Skin of body (tissue), 3 donors: ENCODE results near the gene TRIM43B. TPM values are rescaled to one million over a fixed set of nuclear protein-coding genes. Genes with fewer than 3 reads are reported as not detected.
"Not testable (repeated sequence)": the region's sequence is repeated elsewhere in the genome, so short reads cannot be mapped to it uniquely, and the experiment has no call there.

Experiments used
- DNase-seq: peaks from one replicate; lab custom pipeline; 2025; lab: John Stamatoyannopoulos, UW
- small RNA-seq: library from RNA; depleted of rRNA; stranded (forward); fragments of <200 nt; gene quantifications from one replicate; pipeline ENCODE3, GENCODE V24; 2014; ENCODE audit warnings: low replicate concordance
- total RNA-seq: library from RNA; depleted of rRNA; stranded (reverse); fragments of >200 nt; gene quantifications from one replicate; pipeline ENCODE4 v1.2.3, GENCODE V29; 2014

TRIM43B gene
- total RNA-seq, 1 donor from 2014 or later, result not detected

GRCh38 chr2:95434507-95435076, 50.0 kb downstream of the TRIM43B start:
- DNase-seq, result not testable (repeated sequence)

- DNase-seq, result not testable (repeated sequence)
These were observed 50.6 kb downstream of the TRIM43B start for GRCh38 chr2:95433973-95434372.

GRCh38 chr2:95433373-95433772, 51.2 kb downstream of the TRIM43B start:
- DNase-seq, result not testable (repeated sequence)

- DNase-seq, result not testable (repeated sequence)
These were observed 54.6 kb downstream of the TRIM43B start for GRCh38 chr2:95429748-95430467.

GRCh38 chr2:95427196-95427867, 57.2 kb downstream of the TRIM43B start:
- not testable (repeated sequence) for DNase-seq

Small RNA genes lying within 50 kb of the gene (small RNA-seq; reads per million reads assigned to genes)
- gene AC009237.11, result not detected
- not detected for gene AC133104.2

Other genes with a start within 250 kb of the TRIM43B start
- 9.4 TPM for gene PROM2, start 210.3 kb downstream of the TRIM43B start, total RNA-seq
- 2.4 TPM for gene KCNIP3, start 187.4 kb downstream of the TRIM43B start, total RNA-seq
- 14.1 TPM for gene FAHD2A, start 82.0 kb downstream of the TRIM43B start, total RNA-seq
- 0.10 TPM for gene TRIM43, start 107.2 kb upstream of the TRIM43B start, total RNA-seq